OCI-M2 (cell line): ENCODE results near the gene FHL1.
"Not testable (repeated sequence)": the region's sequence is repeated elsewhere in the genome, so short reads cannot be mapped to it uniquely, and the experiment has no call there.

Source experiments
- DNase-seq: peaks from one replicate; lab custom pipeline; 2025; ENCODE audit not compliant: unreplicated experiment; lab: John Stamatoyannopoulos, UW

FHL1 gene

DNA sequence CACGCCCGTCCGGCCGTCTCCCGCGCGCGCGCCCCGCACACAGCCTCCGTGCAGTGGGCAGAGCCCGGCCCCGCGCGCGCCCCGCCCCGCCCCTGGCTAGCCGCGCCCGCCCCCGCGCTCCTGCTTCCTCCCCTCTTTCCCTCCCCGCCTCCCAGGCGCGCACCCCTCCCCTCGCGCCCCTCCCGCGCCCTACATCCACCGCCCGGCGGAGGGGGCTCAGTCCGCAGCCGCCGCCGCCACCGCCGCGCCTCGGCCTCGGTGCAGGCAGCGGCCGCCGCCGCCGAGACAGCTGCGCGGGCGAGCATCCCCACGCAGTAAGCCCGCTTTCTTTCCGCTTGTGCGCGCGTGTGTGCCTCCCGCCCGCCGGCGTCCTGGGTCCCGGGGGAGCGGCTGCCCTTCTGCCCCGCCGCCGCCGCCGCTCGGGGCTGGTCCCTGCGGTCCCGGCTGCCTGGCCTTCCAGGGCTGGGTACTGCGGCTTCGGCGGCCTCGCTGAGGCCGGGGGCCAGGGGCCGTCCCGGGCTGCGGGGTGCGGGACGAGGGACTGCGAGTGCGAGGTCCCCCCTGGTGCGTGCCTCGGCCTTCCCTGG, at the start of gene FHL1:
FHL1 (plus strand) TSS at position 219 of the 587 bp plus-strand sequence.
- no peak for DNase-seq

DNA sequence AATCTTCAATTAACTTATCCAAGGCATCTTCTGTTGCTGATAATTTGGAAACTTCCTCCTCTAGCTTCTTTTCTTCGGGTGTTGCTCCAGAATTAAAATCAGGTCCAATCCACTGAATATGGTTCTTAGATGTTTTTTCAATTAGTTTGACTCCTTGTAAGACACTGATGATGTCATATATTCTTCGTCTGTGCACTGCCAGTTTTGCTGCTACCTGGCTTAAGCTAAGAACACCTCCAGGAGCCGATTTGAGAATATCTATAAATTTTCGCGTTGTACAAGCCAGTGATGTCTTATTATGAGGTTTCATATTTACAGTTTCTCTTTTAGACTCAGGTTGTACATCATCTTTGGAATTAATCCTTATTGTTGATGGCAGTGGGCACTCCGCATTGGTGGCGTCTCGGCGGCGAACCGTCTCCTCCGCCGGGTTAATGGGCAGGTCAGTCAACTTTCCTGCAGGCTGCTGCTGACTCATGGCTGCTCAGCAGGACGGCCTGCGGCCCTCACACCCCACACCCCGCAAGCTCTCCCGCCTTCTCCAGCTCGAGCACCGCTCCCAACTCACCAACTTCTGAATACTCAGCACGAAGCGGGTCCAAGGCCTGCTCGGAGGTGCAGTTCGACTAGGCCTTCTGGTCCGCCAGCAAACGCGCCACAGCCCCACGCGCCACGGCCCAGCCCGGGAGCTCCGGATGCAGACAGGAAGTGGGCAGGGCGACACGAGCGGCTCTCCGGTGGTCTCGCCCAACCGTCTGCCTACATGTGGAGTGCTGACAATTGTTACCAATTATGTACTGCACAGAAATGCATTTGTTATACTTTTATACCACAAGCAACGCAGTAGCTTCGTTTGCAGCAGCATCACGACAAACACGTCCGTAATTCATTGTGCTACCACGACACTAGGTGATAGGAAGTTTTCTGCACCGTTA, 49.2 kb upstream of the FHL1 start:
- DNase-seq, result no peak

DNA sequence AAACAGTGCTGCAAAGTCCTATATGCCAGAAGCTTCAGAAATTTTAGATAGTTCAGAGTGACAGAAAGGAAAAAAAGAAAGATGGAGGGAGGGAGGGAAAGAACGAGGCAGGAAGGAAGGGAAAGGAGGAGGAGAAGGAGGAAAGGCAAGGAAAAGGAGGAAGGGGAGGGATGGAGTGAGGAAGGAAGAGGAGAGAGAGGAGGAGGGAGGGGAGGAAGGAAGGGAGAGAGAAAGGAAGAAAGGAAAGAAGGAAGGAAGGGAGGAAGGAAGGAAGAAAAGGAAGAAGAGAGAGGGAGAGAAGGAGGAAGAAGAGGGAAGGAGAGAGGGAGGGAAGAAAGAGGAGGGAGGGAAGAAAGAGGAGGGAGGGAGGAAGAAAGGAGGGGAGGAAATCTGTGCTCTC, 42.4 kb upstream of the FHL1 start:
- DNase-seq, result no peak

DNA sequence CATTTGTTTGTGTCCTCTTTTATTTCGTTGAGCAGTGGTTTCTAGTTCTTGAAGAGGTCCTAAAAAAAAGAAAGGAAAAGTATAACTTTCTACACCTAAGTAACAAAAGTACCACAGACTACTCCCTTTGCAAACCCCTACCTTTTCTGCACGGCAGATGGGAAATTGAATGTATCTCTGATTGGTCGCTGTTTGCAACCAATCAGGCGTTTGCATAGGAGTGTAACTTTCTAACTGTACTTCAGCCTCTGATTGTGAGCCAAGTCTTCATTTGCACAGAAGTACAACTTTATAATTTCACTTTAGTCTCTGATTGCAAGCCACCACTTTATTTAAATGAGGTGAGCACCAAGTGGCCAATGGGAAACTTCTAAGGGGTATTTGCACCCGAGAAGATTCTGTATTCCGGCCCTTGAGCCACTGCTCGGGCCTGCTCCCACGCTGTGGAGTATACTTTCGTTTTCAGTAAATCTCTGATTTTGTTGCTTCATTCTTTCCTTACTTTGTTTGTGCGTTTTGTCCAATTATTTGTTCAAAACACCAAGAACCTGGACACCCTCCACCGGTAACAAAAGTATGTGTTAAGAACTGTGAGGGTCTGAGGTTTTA, 40.3 kb upstream of the FHL1 start:
- DNase-seq, result no peak

DNA sequence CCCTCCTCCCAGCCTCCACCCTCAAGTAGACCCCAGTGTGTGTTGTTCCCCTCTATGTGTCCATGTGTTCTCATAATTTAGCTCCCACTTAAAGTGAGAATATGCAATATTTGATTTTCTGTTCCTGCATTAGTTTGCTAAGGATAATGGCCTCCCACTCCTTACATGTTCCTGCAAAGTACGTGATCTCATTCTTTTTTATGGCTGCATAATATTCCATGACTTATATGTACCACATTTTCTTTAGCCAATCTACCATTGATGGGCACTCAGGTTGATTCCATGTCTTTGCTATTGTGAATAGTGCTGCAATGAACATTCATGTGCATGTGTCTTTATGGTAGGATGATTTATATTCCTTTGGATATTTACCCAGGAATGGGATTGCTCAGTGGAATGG, 38.4 kb upstream of the FHL1 start:
- not testable (repeated sequence) for DNase-seq

DNA sequence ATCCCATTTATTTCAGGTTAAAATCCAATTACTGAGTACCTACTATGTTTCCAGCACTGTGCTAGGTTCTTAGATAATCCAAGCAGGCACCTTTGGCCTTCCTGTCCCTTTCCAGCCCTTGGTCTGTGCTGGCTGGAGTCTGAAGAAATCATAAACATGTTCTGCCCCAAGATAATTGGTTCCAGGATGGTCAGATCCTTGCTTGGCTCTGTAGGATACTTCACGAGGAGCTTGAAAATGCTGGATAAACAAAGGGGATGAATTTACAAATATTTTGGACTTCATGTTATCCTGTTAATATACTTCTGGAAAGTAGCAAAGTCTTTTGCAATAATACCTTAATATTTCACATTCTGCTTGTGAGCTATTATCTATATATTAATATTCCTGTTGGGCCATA, 35.0 kb upstream of the FHL1 start:
- DNase-seq, result no peak

DNA sequence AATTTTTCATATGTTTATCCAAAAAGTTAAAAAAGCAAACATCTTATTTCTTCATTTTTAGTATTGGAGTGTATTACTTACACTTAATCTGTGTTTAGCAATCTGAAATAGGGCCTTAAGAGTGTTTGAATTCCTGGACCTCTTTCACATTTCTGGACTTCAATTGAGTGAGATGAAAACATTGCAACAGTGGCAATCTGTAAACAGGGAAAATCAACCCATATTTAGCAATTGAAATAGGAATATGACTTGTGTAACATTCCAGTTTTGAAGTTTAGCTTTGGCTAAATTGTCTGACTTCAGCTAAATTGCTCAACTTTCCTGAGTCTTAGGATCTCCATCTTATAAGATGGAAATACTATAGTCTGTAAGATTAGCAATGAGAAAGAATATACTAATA, 34.6 kb upstream of the FHL1 start:
- DNase-seq, result no peak

DNA sequence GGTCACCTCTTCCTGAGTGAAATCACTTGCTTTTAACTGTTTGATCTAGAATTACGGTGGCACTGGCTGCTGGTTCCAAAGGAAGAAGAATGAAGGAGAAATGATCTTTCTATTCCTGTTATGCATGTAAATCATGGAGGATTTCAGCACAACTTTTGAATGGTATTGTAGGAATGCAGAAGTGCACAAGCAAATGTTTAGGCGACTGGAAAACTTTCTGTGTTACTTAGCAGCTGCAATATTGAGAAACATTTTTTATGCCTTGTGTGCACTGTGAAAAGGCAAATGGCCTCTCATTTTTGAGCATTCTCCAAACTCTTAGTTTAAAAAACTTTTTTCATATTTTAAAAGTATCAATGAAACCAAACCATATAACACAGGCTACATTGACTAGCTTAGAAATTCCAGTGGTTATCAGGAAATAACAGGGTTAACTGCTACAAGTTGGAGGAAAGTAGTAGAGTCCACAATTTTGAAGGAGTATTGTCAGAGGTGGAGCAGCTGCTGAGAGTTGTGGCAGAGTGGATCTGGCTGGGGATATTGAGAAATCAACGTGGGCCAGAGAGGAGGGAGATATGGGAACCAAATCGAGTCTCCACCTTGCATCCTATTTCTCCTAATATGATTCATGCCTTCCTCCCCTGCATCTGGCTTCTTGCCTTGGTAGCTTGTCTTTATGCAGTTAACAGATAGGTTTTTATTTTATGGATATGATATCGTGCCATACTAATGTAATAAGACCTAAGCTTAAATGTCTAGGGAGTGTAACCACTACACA, 32.0 kb upstream of the FHL1 start:
- DNase-seq, result no peak

DNA sequence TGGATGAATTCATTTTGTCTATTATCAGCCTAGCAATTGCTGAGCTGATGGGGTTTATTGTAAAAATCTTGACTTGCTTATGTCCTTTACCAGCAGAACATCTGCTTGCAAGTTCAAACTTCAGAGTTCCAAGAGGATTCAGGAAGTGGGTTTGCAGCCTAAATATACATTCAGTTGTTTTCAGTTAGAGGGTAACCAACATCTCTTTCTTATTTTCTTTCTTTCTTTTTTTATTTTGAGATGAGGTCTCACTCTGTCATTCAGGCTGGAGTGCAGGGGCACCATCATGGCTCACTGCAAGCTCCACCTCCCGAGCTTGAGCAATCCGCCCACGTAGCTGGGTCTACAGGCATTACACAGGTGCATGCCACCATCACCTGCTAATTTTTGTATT, 31.4 kb upstream of the FHL1 start:
- DNase-seq, result no peak

DNA sequence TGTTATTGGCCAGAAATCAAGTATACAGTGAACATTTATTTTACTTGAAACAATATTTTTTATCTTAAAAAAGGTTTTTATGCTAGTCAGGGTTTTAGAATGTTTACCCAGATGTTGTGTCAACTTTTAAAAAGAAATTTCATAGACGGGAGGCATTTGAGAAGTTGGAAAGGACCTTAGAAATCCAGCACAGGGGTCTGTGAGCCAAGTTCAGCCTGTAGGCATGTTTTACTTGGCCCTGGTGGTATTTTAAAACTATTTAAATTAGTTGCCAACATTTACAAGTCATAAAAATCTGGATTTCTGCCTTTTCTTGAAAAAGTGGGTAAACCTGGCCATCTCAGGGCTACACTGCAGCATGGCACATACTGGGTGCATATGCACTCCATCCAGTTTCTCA, 25.5 kb upstream of the FHL1 start:
- no peak for DNase-seq

DNA sequence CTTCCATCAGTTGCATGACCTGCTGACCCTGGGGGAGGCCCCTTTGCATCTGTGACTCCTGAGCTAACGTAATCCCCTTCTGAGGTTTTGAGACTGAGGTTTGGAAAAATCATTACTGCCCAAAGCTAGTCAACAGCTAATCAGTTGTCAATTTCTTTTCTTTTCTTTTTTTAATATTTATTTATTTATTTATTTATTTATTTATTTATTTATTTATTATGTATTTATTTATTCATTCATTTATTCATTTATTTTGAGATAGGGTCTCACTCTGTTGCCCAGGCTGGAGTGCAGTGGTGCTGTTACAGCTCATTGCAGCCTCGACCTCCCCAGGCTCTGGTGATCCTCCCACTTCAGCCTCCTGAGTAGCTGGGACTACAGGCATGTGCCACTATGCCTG, 25.1 kb upstream of the FHL1 start:
- DNase-seq, result no peak

DNA sequence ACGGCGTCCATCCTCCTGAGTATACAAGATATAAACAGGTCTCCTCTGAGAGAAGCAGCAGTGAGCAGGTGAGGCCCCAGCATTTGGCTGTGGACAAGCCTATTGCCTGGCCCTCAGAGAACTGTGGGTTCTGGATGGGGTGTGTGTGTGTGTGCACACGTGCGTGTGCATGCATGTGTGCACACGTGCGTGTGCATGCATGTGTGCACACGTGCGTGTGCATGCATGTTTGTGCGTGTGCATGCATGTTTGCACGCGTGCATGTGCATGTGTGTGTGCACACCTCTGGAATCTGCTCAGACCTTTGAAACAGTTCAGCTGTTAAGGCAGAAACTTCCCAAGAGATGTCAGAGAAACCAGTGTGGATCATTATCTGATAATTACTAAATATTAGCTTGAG, 22.2 kb upstream of the FHL1 start:
- DNase-seq, result no peak

DNA sequence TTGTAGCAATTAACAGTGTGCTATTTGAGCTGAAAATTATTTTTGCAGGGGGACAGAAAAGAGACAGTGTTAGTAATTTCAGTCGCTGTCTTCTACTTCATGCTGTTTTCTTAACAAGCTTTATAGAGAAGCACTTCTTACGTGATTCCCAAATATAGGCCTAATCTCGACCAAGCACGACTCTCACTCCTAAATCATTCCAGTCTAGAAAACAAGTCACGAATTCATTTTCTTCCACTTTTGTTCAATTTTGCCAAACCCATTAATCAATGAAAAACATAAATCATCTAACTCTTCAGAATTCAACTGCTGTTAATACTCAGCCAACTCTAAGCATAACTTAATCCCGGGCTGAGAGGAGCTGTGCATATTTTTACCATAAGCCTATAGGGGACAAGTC, 21.0 kb upstream of the FHL1 start:
- DNase-seq, result no peak

DNA sequence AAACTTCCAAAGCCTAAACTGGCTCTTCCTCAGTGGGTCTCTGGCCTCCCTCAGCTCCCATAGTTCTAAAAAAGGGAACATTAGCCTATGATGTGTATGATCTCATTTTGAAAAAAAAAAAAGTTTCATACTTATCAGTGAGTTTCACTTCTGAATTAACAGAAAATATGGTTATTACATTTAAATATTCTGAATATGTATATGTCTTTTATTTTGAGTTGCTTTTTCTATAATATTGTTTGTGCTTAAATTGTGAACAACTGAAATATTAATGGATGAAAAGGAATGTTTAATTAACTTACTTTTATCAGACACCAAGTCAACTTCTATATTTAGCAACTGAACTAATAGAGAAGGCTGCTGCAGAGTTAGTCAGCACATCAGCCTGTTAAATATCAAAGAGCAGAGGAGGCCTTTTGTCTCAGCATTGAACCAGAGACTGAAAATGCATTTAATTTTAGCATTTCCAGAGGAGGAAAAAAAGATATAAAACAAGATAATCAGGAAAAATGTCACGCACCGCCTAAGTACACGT, 20.4 kb upstream of the FHL1 start:
- no peak for DNase-seq

DNA sequence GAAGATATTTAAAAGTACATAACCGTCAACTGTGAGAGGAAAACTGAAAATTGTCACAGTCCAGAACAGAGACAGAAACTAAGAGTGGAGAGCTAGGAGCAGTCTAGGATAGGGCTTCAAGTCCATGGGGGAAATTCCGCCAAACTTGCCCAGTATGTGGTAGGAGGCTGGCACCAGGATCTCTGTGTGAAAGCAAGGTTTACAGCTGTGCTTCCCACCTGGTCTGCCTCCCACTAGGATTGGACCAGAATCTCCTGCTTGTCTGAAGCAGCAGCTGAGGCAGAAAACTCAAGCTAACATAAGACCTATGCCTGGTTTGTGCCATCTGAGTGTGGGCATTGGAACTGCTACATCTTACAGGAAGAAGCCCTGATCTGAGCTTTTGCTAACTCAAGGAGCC, 18.6 kb upstream of the FHL1 start:
- DNase-seq, result no peak

DNA sequence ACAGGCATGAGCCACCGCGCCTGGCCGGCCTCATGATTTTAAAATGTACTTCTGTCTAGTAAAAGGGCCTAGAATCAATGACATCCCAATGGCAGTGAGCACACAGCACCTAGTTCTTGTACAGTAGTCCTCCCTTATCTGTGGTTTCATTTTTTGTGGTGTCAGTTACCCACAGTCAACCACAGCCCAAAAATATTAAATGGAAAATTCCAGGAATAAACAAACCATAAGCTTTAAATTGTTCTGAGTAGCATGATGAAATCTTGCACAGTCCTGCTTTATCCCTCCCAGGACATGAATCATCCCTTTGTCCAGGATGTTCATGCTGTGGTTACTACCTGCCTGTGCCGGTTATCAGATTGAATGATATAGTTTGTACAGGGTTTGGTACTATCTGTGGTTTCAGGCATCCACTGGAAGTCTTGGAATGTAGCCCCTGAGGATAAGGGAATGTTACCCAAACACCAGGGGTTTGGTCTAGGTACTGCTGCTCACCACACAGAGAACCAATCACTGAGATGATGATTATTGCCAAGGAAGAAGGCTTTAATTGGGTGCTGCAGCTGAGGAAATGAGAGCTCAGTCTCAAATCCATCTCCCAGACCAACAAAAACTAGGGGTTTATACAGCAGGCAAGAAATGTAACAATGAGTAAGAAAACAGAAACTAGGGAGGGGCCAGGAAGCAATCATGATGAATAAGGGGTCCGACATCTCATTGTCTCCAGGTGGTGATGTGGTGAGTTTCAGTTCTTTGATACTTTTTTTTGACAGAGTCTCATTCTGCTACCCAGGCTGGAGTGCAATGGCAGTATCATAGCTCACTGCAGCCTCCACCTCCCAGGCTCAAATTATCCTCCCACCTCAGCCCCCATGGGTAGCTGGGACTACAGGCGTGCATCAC, 16.2 kb upstream of the FHL1 start:
- no peak for DNase-seq

DNA sequence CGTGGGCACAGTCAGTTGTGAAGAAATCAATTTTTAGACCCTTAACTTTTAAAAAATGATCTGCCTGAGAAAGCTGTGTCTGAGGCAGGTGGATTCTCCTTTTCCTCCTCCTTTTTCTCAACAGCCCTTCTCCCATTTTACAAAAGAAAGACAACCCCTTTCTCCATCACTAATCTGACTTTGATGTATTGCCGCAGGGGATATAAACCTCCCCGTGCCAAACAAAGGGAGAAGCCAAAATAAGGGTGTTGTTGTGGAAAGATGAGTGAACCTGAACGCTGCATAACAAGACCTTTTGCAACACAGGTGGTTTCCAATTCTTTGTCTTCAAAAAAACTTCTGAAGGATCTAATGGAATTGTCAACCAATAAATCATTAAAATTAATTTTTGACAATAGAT, 8.4 kb upstream of the FHL1 start:
- no peak for DNase-seq

DNA sequence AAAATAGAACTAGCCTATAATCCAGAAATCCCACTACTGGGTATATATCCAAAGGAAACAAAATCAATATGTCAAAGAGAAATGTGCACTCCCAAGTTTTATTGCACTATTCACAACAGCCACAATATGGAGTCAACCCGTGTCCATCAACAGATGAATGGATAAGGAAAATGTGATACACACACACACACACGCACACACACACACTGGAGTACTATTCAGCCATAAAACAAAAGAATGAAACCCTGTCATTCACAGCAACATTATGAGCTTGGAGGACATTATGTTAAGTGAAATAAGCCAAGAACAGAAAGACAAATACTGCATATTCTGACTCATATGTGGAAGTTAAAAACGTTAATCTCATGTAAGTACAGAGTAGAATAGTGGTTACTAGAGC, 5.8 kb upstream of the FHL1 start:
- DNase-seq, result no peak

DNA sequence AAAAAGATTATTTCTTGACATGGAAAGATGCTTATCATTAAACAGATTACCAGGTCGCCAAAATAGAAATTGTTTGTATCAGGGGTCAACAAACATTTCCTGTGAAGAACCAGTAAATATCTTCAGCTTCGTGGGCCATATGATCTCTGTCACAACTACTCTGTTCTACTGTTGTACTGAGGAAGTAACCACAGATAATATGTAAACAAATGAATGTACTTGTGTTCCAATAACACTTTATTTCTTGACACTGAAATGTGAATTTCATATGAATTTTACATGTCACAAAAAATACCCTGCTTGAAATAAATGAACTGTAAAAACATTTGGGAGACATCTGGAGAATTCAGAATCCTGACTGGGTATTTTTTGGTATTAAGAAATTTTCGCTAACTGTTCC, 4.7 kb upstream of the FHL1 start:
- DNase-seq, result no peak

DNA sequence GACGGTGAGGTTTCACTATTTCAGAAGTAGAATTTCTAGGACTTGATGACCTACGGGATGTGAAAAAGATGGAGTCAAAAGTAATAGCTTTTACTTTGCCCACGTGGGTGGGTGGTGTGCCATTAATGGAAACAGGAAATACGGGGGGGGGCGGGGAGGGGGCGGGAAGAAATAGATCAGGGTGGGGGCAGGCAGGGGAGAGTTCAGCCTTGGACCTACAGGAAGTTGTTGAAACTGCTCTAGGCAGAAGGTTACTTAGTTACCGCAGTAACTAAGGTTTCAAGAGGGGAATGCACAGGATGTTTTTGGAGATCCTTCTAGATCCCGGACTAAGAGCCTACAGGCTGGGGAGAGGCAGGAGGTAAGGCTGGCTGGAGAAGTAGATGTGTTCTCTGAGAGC, 3.6 kb upstream of the FHL1 start:
- no peak for DNase-seq
